HuH-7 (cell line): ENCODE results near the gene PAQR5.
"Not testable (repeated sequence)": the region's sequence is repeated elsewhere in the genome, so short reads cannot be mapped to it uniquely, and the experiment has no call there.

ENCODE experiments used
- DNase-seq: peaks from one replicate; pipeline ENCODE4 v3.0.0; 2011; ENCODE audit warnings: low spot score

The PAQR5 gene

GRCh38 chr15:69316291-69316690 lies 17.6 kb downstream of the PAQR5 start:
- no peak for DNase-seq

GRCh38 chr15:69317392-69317841 lies 18.7 kb downstream of the PAQR5 start:
- no peak for DNase-seq

GRCh38 chr15:69318033-69318432 lies 19.3 kb downstream of the PAQR5 start:
- no peak for DNase-seq

- DNase-seq: no peak
Observed at GRCh38 chr15:69319384-69320375, 21.0 kb downstream of the PAQR5 start.

GRCh38 chr15:69320977-69321554 lies 22.4 kb downstream of the PAQR5 start:
- no peak for DNase-seq

- DNase-seq: no peak
Observed at GRCh38 chr15:69323893-69324430, 25.2 kb downstream of the PAQR5 start.

GRCh38 chr15:69324565-69324964 lies 25.9 kb downstream of the PAQR5 start:
- DNase-seq: no peak

GRCh38 chr15:69325456-69325971 lies 26.8 kb downstream of the PAQR5 start:
- DNase-seq: no peak

- DNase-seq: no peak
Observed at GRCh38 chr15:69328080-69328479, 29.4 kb downstream of the PAQR5 start.

GRCh38 chr15:69328739-69329138 lies 30.0 kb downstream of the PAQR5 start:
- DNase-seq: no peak

GRCh38 chr15:69337138-69337537 lies 38.4 kb downstream of the PAQR5 start:
- DNase-seq: no peak

- DNase-seq: no peak
Observed at GRCh38 chr15:69338535-69339213, 40.0 kb downstream of the PAQR5 start.

GRCh38 chr15:69339214-69339543 lies 40.5 kb downstream of the PAQR5 start:
- not testable (repeated sequence) for DNase-seq

GRCh38 chr15:69340243-69340900 lies 41.7 kb downstream of the PAQR5 start:
- no peak for DNase-seq

GRCh38 chr15:69341356-69341755 lies 42.6 kb downstream of the PAQR5 start:
- no peak for DNase-seq

GRCh38 chr15:69342460-69343076 lies 43.9 kb downstream of the PAQR5 start:
- DNase-seq: no peak

- DNase-seq: no peak
Observed at GRCh38 chr15:69343133-69343532, 44.4 kb downstream of the PAQR5 start.

- no peak for DNase-seq
Observed at GRCh38 chr15:69344238-69344637, 45.5 kb downstream of the PAQR5 start.

- no peak for DNase-seq
Observed at GRCh38 chr15:69346112-69346511, 47.4 kb downstream of the PAQR5 start.

- DNase-seq: no peak
Observed at GRCh38 chr15:69351333-69351732, 52.6 kb downstream of the PAQR5 start.

GRCh38 chr15:69351884-69352283 lies 53.2 kb downstream of the PAQR5 start:
- no peak for DNase-seq
